Activated CD8-positive, alpha-beta memory T cell treated with anti-CD3 and anti-CD28 coated beads, Interleukin-2, amount 50 U/mL, for 24 hours (primary cell): Measurements from ENCODE around the gene HOXA4.

Experiments used
- DNase-seq: peaks from one replicate; pipeline ENCODE4 v3.0.0-alpha.2; 2020; ENCODE audit errors: extremely low read depth

The HOXA4 gene

GRCh38 chr7:27158436-27159265, 28.1 kb upstream of the HOXA4 start:
- DNase-seq, result no peak

- DNase-seq, result no peak
Measured at GRCh38 chr7:27157702-27158431, 27.3 kb upstream of the HOXA4 start.

GRCh38 chr7:27156916-27157701, 26.6 kb upstream of the HOXA4 start:
- no peak for DNase-seq

- DNase-seq, result no peak
Measured at GRCh38 chr7:27156508-27156898, 25.9 kb upstream of the HOXA4 start, which contains the start of gene HOXA7. Gene HOXA7, minus strand, starts transcription at chr7:27156675. Its CDS starts 130 bp downstream, at chr7:27156545.

- no peak for DNase-seq
Measured at GRCh38 chr7:27155816-27156507, 25.4 kb upstream of the HOXA4 start.

GRCh38 chr7:27154901-27155815, 24.6 kb upstream of the HOXA4 start:
- no peak for DNase-seq

GRCh38 chr7:27154369-27154768, 23.8 kb upstream of the HOXA4 start:
- DNase-seq, result no peak

- DNase-seq, result no peak
Measured at GRCh38 chr7:27153526-27153925, 23.0 kb upstream of the HOXA4 start.

GRCh38 chr7:27152816-27153442, 22.4 kb upstream of the HOXA4 start:
- no peak for DNase-seq

- no peak for DNase-seq
Measured at GRCh38 chr7:27151931-27152815, 21.6 kb upstream of the HOXA4 start, which contains the start of gene HOXA3. Gene HOXA3, minus strand, starts transcription at chr7:27152583. Its CDS starts 41,943 bp downstream, at chr7:27110640.

GRCh38 chr7:27151341-27151930, 20.9 kb upstream of the HOXA4 start:
- no peak for DNase-seq

GRCh38 chr7:27150568-27151340, 20.2 kb upstream of the HOXA4 start:
- no peak for DNase-seq

- DNase-seq, result no peak
Measured at GRCh38 chr7:27149842-27150567, 19.4 kb upstream of the HOXA4 start.

GRCh38 chr7:27148756-27149641, 18.4 kb upstream of the HOXA4 start:
- no peak for DNase-seq

- no peak for DNase-seq
Measured at GRCh38 chr7:27148031-27148755, 17.6 kb upstream of the HOXA4 start.
